ENCODE measurements around the gene IFNL1. TPM values are rescaled to one million over a fixed set of nuclear protein-coding genes. Genes with fewer than 3 reads are reported as not detected.
"Not testable (repeated sequence)": the region's sequence is repeated elsewhere in the genome, so short reads cannot be mapped to it uniquely, and the experiment has no call there.

IFNL1 gene
- total RNA-seq (2014; rRNA removed; shearing (Covaris generic)): not detected in 2 replicates

DNA sequence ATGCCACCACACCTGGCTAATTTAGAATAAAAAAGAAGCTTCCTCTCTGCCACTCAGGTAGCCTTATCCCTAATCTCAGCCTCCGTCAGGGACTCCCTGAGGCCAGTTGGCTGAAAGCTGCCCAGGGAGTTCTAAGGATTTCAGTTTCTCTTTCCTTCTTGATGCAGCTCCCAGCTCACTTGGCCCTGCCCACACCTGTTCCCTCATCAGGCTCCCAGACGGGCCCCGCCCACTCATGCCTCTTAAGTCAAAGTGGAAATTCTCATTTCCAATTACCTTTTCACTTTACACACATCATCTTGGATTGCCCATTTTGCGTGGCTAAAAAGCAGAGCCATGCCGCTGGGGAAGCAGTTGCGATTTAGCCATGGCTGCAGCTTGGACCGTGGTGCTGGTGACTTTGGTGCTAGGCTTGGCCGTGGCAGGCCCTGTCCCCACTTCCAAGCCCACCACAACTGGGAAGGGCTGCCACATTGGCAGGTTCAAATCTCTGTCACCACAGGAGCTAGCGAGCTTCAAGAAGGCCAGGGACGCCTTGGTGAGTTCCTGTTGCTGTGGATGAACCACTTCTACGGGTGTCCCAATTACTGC is at the start of gene IFNL1:
Gene IFNL1 (plus strand): TSS at position 353 of the 591 bp plus-strand sequence. CDS start 15 bp downstream, at position 368.
- no peak for DNase-seq (ENCODE audit: low read depth)

DNA sequence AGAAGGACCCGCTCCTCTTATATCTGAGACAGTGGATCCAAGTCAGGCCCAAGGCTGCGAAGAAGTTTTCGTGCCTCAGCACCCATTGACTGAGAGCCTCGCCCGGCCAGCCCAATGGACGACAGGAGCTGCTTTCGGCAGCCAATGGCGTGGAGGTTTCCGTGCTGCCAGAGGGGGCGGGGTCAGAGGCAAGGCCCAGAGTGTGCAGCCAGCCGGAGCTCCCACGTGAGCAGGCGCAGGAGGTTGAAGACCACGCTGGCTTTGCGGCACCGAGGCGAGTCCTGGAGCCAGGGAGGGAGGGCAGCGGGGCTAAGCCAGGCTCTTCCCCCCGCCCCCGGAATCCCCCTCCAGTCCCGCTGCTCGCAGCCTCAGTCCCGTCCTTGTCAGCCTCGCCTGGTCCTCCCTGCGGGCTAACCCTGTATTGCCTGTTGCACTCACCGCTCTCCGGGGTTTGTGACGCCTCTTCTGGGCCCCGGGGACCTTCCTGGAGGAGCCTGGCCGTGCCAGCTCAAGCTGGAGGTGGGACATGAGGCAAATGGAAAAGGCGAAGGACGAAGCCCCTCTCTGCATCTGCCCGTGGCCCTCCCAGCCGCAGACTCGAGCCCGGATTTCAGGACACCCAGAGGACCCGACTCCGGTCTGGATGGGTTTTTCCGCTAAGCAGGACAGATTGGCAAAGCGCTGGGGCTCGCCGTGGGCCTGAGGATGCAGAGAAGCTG is 49.1 kb upstream of the IFNL1 start:
- peak; percentile 40 for DNase-seq (ENCODE audit: low read depth)

DNA sequence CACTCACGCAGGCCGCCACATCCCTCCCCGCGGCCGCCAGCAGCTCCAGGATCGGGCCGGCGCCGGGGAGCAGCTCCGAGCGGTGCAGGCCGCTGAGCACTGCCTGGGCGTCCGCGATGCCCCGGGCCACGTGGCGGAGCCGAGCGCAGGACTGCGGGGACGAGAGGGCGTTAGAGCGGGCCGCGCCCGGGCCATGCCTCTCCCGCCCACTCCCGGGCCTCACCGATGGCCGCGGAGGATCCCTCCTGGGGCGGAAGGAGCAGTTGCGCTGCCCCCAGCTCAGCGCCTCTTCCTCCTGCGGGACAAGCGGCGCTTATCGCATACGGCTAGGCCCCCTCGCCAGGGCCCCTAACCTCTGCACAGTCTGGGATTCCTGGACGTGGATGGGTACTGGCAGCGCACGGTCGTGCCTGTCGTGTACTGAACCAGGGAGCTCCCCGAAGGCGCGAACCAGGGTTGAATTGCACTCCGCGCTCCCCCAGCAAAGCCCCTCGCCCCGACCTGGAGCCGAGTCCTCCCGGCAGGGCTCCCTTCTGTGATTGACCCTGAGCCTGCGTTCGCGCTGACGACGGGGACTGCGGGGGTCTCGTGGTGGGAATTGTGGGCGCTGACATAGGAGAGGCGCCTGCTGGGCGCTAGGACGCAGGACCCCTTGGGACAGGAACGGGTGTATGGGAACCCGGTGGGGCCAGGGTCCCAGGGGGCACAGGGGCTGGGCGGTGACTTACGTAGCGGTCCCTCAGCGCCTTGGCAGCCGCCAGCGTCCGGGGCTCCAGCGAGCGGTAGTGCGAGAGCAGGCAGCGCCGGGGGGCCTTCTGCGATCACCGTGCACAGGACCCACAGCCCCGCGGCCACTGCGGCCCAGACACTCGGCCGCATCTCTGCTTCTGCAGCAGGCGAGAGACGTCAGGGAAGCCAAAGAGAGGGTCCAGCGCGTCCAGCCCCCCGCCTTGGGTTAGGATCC is 48.2 kb upstream of the IFNL1 start:
- DNase-seq (ENCODE audit: low read depth): no peak

DNA sequence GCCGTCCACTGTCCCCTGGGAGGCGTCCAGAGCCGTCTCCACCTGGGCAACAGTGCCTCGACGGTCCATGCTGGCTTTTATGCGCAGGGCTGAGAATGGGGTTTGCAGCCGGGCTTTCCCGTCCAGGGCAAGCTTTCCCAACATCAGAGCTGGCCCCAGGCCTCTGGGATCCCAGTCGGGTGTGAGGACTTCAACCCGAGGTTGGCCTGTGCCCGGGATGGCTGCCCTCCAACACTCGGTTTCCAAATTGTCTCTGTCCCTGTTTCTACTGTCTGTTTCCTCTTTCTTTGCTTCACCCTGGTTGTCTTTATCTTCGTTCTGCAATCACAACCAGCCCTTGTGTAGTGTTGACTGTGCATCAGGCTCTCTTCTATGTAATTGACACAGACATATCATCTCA is 47.4 kb upstream of the IFNL1 start, which contains the start of gene IFNL4:
Gene IFNL4 (minus strand): TSS at position 51 of the 400 bp plus-strand sequence.
- no peak for DNase-seq (ENCODE audit: low read depth)

- no peak for DNase-seq (ENCODE audit: low read depth)
Measured at GRCh38 chr19:39251081-39251480, 45.1 kb upstream of the IFNL1 start.

DNA sequence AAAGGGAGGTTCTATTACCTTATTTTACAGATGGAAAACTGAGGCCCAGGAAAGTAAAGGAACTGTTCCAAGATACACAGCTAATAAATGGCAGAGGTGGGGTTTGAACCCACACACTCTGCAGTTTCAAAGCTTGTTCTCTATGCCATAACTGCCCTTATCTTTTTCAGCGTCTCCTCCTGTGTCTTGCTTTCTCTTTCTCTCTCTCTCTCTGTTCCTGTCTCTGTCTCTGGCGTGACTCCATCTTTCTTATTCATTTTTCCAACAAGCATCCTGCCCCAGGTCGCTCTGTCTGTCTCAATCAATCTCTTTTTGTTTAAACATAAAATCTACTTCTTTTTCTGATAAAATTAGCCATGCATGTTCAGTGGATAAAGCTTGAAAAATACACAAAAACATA is 44.4 kb upstream of the IFNL1 start:
- no peak for DNase-seq (ENCODE audit: low read depth)

DNA sequence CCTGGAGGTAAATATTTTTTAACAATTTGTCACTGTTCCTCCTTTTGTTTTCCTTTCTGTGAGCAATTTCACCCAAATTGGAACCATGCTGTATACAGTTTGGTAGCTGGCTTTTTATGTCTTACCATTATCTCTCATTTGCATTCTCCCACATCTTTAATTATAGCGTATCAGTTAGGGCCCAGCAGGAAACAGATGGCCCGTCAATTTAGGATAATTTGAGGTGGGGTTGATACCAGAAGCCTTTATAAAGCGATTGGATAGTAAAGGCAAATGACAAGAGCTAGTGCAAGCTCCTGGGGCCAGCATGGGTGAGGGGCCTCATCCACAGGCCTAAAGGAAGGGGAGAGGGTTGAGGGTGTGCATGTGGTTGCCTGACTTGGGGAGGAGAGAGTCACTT is 43.7 kb upstream of the IFNL1 start:
- no peak for DNase-seq (ENCODE audit: low read depth)

DNA sequence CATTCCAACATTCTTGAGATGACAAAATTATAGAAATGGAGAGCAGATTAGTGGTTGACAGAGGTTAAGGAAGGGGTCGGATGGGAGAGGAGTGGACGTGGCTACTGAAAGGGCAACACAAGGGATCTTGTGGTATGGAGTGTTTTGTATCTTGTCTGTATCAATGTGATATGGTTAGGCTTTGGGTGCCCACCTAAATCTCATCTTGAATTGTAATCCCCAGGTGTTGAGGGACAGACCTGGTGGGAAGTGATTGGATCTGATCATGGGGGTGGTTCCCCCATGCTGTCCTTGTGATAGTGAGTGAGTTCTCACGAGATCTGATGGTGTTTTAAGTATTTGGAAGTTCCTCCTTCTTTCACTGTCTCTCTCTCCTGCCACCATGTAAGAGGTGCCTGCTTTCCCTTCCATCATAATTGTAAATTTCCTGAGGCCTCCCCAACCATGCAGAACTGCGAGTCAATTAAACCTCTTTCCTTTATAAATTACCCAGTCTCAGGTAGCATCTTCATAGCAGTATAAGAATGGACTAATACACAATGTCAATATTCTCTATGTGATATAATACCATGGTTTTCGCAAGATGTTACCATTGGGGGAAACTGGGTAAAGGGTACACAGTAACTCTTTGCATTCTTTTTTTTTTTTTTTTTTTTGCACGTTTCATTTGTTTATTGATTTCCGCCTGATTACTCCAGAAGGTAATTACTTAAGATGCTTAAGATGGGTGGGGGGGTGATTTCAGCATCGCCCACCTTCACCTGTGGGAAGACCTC is 42.6 kb upstream of the IFNL1 start:
- DNase-seq (ENCODE audit: low read depth): no peak

DNA sequence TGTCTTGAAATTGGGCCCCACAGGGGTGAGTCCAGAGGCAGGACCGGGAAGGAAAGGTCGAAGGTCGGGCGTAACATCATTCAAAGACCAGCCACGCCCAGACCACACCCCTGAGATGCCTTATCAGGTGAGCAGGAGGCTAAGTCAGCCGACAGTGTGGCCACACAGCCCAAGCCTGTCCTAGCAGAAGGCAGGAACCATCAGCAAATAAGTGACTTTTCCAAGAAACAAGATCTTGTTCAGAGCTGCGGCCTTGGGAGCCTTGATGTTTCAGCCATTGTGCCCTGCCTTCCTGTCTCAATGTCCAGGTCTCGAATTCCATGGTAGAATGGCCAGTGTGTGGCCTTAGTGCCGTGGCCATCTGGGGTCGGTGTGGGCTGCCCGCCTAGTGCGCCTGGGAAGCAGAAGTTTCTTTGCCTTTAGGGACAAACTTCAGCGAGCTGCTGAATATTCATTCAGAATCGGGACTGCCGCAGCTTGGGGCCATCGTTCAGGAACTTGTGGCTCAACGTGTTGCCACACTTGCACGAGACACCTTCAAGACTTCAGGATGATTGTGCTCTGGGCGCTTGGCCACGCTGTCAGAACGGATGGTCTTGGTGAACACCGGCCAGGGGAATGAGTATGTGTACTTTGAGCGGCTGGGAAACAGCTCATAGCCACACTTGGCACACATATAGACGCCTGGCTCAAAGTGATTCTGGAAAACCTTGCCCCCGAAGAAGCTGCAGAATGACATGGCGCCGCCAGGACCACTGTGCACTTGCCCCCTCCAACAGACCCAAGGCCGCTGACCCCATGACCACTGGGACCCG is 41.5 kb upstream of the IFNL1 start:
- DNase-seq (ENCODE audit: low read depth): no peak

GRCh38 chr19:39257227-39257626 is 39.0 kb upstream of the IFNL1 start:
- DNase-seq (ENCODE audit: low read depth): no peak

DNA sequence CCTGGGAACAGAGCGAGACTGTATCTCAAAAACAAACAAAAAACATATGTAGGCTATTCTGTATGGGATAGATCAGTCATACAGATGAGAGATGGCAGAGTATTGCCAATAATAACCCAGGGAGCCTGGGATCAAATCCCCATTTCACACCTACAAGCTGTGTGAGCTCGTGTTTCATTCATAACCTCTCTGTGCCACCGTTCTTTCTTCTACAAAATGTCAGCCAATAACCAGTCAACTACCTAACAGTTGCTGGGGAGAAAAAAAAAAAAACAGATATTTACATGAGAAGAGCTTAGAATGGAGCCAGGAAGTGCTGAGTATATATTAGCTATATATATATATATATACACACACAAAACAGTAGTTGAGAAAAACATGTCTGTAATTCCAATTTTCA is 34.5 kb upstream of the IFNL1 start:
- DNase-seq (ENCODE audit: low read depth): no peak

DNA sequence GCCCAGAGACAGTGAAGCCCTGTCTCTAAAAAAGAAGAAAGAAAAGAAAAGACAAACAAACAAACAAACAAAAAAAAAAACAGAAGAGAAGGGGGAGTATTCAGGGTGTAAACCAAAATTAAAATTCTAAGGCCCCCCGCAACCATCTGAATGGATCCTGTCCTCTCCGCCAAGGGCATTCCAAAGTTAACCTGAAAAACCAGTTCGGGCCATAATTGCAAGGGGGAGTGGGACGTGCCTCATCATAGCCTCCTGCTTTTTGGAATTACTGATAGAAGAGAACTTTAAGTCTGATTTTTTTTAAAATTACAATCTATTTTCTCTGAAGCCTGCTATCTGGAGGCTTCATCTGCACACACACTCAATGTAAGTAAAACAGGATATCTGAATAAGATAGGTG is 33.7 kb upstream of the IFNL1 start:
- no peak for DNase-seq (ENCODE audit: low read depth)

- no peak for DNase-seq (ENCODE audit: low read depth)
Measured at GRCh38 chr19:39263912-39264305, 32.3 kb upstream of the IFNL1 start.

DNA sequence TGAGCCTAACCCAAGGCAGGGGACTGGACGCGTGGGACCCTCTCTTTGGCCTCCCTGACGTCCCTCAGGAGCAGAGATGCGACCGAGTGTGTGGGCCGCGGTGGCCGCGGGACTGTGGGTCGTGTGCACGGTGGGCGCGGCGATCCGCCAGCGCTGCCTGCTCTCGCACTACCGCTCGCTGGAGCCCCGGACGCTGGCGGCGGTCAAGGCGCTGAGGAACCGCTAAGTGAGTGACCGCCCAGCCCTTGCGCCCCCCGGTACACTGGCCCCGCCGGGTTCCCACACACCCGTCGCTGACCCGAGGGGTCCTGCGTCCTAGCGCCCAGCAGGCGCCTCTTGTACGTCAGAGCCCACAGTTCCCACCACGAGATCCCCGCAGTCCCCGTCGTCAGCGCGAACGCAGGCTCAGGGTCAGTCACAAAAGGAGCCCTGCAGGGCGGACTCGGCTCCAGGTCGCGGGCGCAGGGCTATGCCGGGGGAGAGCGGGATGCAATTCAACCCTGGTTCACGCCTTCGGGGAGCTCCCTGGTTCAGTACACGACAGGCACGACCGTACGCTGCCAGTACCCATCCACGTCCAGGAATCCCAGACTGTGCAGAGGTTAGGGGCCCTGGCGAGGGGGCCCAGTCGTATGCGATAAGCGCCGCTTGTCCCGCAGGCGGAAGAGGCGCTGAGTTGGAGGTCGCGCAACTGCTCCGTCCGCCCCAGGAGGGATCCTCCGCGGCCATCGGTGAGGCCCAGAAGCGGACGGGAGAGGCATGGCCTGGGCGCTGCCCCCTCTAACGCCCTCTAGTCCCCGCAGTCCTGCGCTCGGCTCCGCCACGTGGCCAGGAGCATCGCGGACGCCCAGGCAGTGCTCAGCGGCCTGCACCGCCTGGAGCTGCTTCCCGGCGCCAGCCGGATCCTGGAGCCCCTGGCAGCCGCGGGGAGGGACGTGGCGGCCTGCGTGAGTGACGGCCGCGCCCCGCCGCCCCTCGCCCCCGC is 31.6 kb upstream of the IFNL1 start:
- DNase-seq (ENCODE audit: low read depth): no peak

- no peak for DNase-seq (ENCODE audit: low read depth)
Measured at GRCh38 chr19:39265321-39265916, 30.8 kb upstream of the IFNL1 start.

- DNase-seq (ENCODE audit: low read depth): not testable (repeated sequence)
Measured at GRCh38 chr19:39268085-39268484, 28.1 kb upstream of the IFNL1 start, which contains the start of gene IFNL2. TSS of gene IFNL2 (plus strand) at chr19:39268396. CDS start at chr19:39268569, 173 bp downstream.

- DNase-seq (ENCODE audit: low read depth): not testable (repeated sequence)
Measured at GRCh38 chr19:39268531-39269223, 27.5 kb upstream of the IFNL1 start.

GRCh38 chr19:39269369-39269768 is 26.8 kb upstream of the IFNL1 start:
- DNase-seq (ENCODE audit: low read depth): not testable (repeated sequence)
